Activated CD4-positive, CD25-positive, alpha-beta regulatory T cell treated with anti-CD3 and anti-CD28 coated beads, Interleukin-2, amount 50 U/mL, for 72 hours (primary cell): Measurements from ENCODE around the gene SERP2.

Source experiments
- DNase-seq: peaks from one replicate; pipeline ENCODE4 v3.0.0; 2021

The SERP2 gene

GRCh38 chr13:44389060-44389666, 15.5 kb downstream of the SERP2 start:
- no peak for DNase-seq

DNA sequence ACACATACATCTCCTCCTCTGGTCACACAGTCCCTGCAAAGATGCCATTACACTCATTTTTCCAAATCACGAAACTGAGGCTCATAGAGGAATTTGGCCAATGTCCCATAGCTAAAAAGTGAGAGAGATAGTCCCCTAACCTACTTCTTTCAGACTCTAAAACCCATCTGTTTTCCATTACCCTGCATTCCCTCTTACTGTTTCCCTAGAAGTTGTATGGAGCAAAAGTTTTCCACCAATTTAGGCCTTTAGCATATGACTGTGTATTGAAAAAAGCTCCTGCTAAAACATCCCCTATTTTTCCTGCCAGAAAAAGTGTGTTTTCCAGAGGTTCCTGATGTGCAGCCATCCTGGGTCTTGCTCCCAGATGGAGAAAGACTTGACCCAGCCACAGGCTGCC, 16.3 kb downstream of the SERP2 start:
- DNase-seq: no peak

DNA sequence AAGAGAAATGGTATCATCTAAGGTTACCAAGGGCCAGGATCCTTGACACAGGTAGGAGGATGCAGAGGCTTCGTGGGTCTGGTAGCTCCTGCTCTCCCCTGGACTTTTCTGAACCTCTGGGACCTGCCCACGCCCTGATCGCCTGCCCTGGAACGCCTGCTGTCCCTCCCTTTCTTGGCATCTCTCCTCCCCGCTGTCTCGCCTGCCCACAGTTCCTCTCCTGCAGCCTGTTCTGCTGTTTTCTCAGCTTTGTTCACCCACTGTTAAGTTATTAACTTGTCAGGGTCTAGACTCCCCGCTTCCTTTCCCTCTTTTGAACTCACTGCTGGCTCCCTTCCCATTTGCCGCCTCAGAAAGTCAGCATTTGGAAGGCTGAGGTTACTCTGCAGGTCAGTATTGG, 19.8 kb downstream of the SERP2 start:
- no peak for DNase-seq

DNA sequence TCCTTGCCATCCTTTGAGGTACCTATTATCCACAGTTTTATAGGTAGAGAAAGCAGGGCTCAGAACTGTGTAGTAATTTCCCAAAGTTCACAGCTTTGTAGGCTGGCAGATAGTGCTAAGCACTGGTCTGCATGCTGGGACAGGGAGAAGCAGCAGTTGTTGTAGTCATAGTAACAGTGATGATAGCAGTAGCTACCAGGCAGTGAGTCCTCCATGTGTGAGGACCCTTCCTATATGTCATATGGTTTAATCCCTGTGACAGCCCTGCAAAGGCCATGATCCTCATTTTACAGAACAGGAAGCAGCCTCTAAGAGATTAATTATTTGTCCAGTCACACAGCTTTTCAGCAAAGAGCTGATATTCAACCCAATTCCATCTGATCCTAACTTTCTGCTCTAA, 21.0 kb downstream of the SERP2 start:
- no peak for DNase-seq

GRCh38 chr13:44395976-44396694, 22.5 kb downstream of the SERP2 start:
- DNase-seq: no peak

DNA sequence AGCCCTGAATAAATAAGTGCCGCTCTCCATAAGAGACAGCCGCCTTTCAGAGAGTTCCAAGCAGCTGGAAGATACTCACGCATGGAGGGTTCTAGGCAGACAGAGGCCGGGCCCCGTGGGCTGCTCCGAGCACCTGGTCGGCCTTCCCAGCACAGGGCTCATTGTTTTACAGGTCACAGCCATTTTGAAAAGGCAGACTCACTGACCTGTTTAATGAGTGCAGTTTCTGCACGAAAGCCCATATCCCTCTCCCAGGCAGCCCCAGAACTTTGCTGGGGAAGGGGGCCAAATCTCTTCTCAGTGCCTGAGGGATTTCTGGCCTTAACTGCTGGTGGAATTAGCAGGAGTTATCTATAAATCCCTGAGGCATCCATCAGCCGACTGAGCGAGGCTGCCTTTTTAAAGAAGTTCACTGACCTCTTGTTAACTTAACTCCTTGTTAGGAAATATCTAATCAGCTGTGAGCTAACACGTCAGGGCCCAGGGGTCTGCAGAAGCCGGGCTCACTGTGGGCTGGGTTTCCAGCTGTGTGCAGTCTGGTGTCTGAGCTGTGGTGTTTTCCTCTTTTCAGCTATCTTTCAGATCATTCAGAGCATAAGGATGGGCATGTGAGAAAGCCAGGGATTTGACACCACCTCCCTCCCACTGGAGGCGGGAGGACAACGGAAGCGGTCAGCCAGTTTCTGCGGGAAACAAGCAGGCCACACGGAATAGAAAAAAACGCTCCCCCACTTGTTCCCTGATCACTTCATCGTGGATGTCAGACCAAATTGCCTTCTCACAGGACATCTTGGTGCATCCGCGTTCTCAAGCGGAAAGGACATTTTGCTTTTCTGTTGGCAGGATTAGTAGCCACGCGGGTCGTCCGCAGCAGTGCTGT, 23.3 kb downstream of the SERP2 start:
- no peak for DNase-seq

DNA sequence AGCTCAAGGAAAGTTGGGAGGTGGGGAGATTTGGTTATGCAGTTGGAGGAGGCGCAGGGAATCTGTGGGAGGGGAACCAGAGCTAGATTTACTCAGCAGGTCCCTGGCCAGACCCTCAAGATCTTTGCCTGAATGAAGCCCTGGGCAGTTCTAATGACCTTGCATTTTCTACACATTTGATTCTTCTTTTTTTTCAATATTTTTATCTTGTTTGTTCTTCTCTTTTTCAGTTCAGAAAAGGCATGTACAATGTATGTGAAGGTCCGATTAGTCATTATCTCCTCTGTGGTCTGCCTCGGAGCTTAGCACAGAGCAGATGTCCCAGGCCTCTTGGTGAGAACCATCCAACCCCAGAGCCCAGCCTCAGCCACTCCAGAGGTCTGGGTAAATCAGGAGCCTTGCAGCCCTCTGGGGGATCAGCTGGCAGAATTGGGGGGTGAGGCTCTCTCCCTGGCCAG, 24.2 kb downstream of the SERP2 start:
- no peak for DNase-seq

GRCh38 chr13:44398606-44399005, 25.0 kb downstream of the SERP2 start:
- DNase-seq: no peak

- DNase-seq: no peak
These were observed 25.4 kb downstream of the SERP2 start for GRCh38 chr13:44399074-44399473.

- no peak for DNase-seq
These were observed 27.1 kb downstream of the SERP2 start for GRCh38 chr13:44400736-44401135.

DNA sequence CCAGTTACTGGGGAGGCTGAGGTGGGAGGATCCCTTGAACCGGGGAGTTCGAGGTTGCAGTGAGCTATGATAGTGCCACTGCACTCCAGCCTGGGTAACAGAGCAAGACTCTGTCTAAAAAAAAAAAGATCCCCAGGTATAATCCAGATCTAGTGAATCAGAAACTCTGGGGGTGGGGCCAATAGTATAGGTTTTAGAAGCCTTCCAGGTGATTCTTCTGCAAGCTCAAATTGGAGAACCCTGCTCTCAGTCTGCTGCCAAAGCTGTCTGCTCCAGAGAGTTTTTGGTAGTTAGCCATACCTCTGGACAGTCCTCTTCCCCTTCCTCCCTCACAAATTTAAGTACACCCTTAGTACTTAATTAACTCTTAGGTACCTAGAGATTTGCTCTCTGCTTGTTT, 28.0 kb downstream of the SERP2 start:
- DNase-seq: no peak

DNA sequence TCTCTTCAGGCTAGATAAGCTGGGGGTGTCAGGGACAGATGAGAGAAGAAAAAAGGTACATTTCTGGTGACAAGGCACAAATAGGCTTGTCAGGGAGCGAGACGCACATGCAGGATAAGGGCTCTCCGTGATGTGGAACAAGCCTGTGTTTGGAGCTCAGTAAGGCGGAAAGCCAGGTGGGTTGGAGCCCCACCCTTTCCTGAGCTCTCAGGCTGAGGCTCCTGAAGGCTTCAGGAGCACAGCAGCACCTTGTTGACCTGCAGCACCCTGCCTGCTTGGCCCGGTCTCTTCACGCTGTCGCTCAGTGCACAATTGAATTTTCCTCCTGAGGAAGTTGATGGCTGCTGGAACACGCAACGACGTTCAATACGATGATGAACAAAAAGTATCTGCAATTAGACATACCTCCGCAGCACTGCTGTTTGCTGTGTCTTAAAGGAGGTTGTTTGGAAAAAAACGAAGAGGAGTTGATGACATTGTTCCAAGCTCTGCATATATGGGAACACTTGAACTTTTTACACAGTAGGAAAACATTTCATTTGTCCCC, 29.3 kb downstream of the SERP2 start:
- DNase-seq: no peak

- no peak for DNase-seq
These were observed 29.9 kb downstream of the SERP2 start for GRCh38 chr13:44403461-44404056.

DNA sequence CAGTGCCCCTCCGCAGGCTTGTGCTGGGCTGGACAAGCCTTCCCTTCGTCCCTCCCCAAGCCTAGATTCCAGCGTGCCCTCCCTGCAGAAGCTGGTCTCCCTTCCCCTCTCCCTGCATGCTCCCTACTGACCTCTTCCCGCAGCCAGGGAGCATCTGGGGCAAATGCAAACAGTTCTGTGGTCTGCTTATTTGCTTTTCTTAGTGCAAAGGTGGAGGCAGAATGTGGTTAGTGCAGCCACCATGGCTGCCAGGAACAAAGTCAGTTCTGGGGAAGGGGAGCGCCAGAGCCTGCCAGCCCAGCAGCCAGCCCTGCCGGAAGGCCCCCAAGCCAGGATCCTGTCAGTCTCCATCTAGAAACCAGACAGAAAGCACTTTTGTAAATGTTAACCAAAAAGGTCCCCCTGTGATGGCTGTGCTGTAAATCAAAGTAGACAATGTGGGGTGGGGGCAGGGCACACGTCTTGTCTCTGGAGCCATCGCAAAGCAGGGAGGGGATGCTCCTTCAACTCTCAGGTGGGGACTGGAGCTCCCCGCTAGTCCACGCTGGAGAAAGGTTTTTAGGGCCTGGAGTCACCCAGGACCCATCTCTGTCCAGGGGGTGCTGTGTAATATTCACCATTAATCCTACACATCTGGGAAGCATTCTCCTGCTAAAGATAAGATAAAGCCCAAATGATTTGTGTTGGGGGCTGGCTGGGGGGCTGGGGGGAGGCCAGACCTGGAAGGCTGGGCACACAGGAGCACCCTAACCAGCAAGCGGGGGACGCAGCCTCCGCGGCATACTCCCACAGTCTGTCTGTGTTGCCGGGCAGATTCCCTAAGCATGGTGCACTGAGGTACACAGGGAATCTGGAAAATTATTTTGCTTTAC, 30.9 kb downstream of the SERP2 start:
- no peak for DNase-seq

DNA sequence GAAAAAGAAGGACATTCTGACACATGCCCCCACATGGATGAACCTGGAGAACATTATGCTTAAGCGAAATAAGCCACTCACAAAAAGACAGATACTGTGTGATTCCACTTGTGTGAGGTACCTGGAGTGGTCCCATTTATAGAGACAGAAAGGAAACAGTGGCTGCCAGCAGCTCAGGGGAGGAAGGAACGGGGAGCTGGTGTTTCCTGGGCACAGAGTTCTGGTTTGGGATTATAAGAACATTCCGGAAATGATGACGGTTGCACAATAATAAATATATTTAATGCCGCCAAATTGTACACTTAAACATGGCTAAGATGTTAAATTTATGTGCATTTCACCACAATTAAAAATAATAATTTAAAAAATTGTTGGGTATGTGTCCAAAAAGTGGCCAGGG, 33.0 kb downstream of the SERP2 start:
- DNase-seq: no peak

GRCh38 chr13:44407379-44407778, 33.8 kb downstream of the SERP2 start:
- DNase-seq: no peak

DNA sequence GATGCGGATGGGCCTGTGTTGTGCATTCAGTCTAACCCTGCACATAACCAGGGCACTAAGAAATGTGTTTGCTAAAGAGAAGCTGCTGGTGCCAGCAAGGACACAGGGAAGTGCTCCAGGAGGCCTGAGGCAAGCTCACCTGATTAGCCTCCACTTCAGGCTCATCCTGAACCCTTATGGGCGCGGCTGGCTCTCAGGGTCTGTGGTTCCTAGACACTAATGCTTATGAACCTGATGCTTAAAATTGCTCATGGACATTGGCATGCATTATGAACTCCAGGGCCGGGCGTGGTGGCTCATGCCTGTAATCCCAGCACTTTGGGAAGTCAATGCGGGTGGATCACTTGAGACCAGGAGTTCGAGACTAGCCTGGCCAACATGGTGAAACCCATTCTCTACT, 34.3 kb downstream of the SERP2 start:
- DNase-seq: no peak

GRCh38 chr13:44409595-44409994, 36.0 kb downstream of the SERP2 start:
- DNase-seq: no peak

DNA sequence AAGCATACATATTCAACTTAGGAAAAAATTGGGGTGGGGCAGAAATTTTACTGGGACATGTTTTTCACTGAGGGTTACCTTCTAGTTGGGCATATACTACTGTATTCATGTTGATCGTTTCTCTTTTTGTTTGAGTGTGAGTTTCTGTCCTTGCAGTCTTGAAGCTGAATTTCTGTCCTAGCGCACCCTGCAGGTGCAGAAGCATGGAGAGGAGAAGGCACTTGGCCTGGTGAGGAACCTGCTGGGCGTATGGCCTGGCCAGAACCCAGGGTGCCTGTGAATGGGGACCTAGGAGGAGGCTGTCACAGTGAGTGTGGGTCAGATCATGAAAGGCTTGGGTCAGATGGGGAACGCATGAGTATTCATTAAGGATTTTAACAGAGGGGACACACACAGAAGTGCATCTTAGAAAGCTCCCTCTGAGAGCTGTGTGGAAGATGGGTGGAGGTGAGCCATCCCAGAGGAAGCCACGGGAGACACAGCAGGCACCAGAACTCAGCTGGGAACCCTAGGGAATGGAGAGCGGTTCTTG, 36.8 kb downstream of the SERP2 start:
- DNase-seq: no peak

DNA sequence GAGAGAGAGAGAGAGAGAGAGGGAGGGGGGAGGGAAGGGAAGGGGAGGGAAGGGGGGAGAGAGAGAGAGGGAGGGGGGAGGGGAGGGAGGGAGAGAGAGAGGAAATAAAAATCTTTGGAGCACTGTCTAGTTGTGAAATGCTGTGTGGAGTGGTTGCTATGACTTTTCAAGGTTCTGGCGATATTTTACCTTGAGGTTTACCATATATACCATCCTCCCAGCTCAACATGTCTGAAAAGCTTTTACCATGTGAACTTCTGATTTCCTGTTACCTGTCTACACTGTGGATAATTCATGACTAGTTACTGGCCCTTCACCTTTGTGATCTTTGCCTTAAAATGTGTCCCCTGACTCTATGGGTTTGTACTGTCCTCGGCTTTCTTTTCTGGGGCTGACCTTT, 38.2 kb downstream of the SERP2 start:
- no peak for DNase-seq

DNA sequence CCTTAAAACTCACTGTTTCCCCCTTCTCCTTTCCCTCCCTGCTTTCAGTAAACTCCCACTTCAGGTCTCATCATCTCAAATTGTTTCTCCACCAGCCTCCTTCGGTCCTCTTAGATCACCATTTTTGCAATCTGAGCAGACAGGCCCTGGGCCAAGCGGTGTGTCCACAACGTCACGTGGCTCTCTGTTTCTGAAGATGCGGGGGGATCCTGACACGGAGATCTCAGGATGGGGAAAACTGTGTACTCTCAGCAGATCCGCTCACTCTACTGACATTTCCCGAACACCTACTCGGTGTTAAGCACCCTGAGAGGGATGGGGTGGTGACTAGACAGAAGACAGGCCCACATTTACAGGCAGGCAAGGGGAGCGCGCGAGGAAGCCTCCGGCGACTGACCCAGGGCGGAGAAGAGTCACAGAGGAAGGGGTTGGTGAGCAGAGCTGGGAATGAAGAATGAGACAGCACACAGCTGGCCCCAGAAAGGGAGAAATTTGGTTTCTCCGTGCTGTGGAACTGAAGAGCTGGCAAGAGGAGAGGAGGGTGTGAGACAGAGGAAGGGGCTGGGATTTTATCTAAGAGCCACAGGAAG, 38.8 kb downstream of the SERP2 start:
- DNase-seq: no peak
